Body of pancreas (tissue), 4 donors: ENCODE data around the gene CALR3. TPM values are rescaled to one million over a fixed set of nuclear protein-coding genes. Genes with fewer than 3 reads are reported as not detected.

ENCODE experiments used
- ATAC-seq: fragments of 150-250 bp; one replicate; pipeline ENCODE4 v1.9.1; 2016
- DNase-seq, 4 donors: peaks; one replicate each; pipeline ENCODE4 v3.0.0-alpha.2; 2019
- H3K27ac ChIP-seq, 4 donors: fragments of 200-600 bp; sonication (generic); 1 replicate in 3 of 4; 2 replicates in 1 of 4; pipeline versions ENCODE4 v1.5.1 to v1.6.1; 2016 to 2019; ENCODE audit warnings: mild to moderate bottlenecking in 1 of 4, mixed read lengths in 1 of 4, moderate library complexity in 1 of 4
- H3K27me3 ChIP-seq, 2 donors: fragments of 200-600 bp; sonication (generic); one replicate each; pipeline ENCODE4 v1.6.0; 2016; ENCODE audit warnings: mild to moderate bottlenecking in 1 of 2
- H3K36me3 ChIP-seq, 2 donors: fragments of 200-600 bp; sonication (generic); replicated peaks in 1 of 2; 2 replicates each; pipeline ENCODE4 v1.5.1; 2016; ENCODE audit warnings: low read depth in 2 of 2; ENCODE audit not compliant: insufficient read depth in 1 of 2
- H3K4me1 ChIP-seq: fragments of 200-600 bp; sonication (generic); one replicate; pipeline ENCODE4 v1.6.0; 2016
- H3K4me3 ChIP-seq, 2 donors: fragments of 200-600 bp; sonication (generic); 1 replicate in 1 of 2; 2 replicates in 1 of 2; pipeline ENCODE4 v1.5.1; 2016 to 2019
- H3K9me3 ChIP-seq, 3 donors: fragments of 200-600 bp; sonication (generic); 1 replicate in 2 of 3; 2 replicates in 1 of 3; pipeline ENCODE4 v1.5.1; 2016
- POLR2A ChIP-seq, 3 donors: fragments of 450-650 bp; IDR thresholded peaks; one replicate each; pipeline ENCODE4 v1.6.1; 2016; ENCODE audit warnings: antibody characterized with exemption in 3 of 3, mild to moderate bottlenecking in 2 of 3
- WGBS, 2 donors: methylation state at CpG; one replicate each; pipeline ENCODE4 v1.1.5; 2017; 5-methylcytosine and 5-hydroxymethylcytosine counted together
- intact Hi-C: fragments of 100-400 bp; cut with DNase I; formaldehyde crosslinking; loops from one replicate; pipeline ENCODE4 v1.15.1; 2023
- total RNA-seq, 2 donors: library from RNA; depleted of rRNA; stranded (reverse); fragments of >200 nt; gene quantifications; one replicate each; pipeline ENCODE4 v1.1.0, GENCODE V29; 2016
- TF ChIP-seq, protein P1 (sequence below), 7 experiments: fragments of 450-650 bp in 4 of 7; fragments of 200-600 bp in 3 of 7; sonication (generic) in 3 of 7; IDR thresholded peaks; one replicate each; pipeline ENCODE4 v1.5.1; 2016 to 2019; ENCODE audit warnings: antibody characterized with exemption in 7 of 7

CALR3 gene
- total RNA-seq, 2 donors from 2014 or later, result not detected

DNA sequence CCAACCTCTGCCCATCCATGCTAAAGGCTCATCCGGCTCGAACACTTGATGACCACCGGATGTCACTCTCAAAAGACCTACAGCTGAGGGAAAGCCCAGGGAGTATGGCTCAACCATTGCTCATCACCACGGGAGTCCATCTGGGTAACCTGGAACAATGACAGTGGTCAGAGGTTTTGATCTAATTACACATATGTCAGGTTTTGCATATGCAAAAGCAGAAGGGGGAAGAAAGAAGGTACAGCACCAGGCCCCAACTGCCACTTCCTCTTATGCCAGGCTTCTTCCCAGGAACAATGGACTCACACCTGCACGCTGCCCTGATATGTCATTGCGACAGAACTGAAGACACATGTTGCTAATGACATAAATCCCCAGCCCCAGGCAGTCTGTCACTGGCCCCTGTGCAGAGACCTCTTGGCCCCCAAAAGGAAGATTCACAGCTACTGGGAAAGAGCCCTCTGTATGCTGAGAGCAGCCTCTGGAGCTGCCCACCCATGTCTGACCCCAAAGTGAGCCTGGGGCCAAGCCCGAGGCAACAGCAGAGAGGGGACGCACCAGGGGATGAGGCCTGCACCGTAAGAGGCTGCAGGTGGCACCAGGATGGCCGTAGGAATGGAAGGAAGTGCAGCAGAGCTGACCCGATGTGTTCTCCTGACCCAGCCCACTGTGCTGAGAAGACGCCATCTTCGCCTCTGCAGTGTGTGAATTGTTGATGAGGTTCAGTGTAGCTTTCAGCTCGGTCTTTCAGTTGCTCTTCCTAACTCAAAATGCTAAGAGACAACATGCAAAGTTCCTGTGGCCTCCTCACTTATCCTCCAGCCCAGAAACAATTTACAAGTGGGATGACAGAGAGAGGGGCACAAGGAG lies 50.5 kb downstream of the CALR3 start:
- WGBS, 2 donors, result 78 to 92% methylated on average over 12 to 14 of the region's 14 CpGs
- no peak for TF ChIP-seq POLR2A (IDR thresholded peaks at IDR 0.05)
- TF ChIP-seq, protein P1, sequence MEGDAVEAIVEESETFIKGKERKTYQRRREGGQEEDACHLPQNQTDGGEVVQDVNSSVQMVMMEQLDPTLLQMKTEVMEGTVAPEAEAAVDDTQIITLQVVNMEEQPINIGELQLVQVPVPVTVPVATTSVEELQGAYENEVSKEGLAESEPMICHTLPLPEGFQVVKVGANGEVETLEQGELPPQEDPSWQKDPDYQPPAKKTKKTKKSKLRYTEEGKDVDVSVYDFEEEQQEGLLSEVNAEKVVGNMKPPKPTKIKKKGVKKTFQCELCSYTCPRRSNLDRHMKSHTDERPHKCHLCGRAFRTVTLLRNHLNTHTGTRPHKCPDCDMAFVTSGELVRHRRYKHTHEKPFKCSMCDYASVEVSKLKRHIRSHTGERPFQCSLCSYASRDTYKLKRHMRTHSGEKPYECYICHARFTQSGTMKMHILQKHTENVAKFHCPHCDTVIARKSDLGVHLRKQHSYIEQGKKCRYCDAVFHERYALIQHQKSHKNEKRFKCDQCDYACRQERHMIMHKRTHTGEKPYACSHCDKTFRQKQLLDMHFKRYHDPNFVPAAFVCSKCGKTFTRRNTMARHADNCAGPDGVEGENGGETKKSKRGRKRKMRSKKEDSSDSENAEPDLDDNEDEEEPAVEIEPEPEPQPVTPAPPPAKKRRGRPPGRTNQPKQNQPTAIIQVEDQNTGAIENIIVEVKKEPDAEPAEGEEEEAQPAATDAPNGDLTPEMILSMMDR (IDR thresholded peaks at IDR 0.05), result no peak
- Histone ChIP-seq H3K27me3 (no peaks in the 10 kb centered on the region), H3K4me3 (no peak overlapping the region), H3K9me3 (no peaks in the 10 kb centered on the region), H3K27ac (no peak overlapping the region), H3K4me1 (peaks cover 34% of the 10 kb centered on the region), H3K36me3 (no peaks in the 10 kb centered on the region)
- no peak for DNase-seq
- intact Hi-C loops, result no loop called here
- ATAC-seq, result no peak

DNA sequence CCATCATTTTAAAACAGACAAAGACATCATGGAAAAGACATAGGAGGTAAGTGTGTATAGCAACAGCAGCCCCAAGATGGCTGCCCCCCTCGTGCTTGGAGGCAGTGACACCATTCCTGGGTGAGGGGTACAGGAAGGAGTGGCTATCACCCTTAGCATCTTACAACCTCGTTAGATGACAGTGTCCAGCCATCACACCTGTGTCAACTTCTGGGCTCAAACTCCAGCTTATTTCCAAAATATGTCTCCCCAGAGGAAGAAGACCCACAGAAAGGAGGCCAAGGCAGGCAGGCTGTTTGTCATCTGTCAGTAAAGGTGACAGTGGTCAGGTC lies 51.7 kb downstream of the CALR3 start:
- intact Hi-C loops, result no loop called here
- Histone ChIP-seq H3K9me3 (no peaks in the 10 kb centered on the region), H3K4me3 (no peak overlapping the region), H3K36me3 (no peaks in the 10 kb centered on the region), H3K27me3 (no peaks in the 10 kb centered on the region), H3K27ac (no peak overlapping the region), H3K4me1 (peaks cover 34% of the 10 kb centered on the region)
- ATAC-seq, result no peak
- WGBS, 2 donors, result 57% methylated on average over 2 of the region's 2 CpGs; no CpG with 5 or more reads in 1 of the 2 donors
- no peak for TF ChIP-seq POLR2A (IDR thresholded peaks at IDR 0.05)
- TF ChIP-seq, protein P1 (IDR thresholded peaks at IDR 0.05), result no peak
- DNase-seq, result no peak

DNA sequence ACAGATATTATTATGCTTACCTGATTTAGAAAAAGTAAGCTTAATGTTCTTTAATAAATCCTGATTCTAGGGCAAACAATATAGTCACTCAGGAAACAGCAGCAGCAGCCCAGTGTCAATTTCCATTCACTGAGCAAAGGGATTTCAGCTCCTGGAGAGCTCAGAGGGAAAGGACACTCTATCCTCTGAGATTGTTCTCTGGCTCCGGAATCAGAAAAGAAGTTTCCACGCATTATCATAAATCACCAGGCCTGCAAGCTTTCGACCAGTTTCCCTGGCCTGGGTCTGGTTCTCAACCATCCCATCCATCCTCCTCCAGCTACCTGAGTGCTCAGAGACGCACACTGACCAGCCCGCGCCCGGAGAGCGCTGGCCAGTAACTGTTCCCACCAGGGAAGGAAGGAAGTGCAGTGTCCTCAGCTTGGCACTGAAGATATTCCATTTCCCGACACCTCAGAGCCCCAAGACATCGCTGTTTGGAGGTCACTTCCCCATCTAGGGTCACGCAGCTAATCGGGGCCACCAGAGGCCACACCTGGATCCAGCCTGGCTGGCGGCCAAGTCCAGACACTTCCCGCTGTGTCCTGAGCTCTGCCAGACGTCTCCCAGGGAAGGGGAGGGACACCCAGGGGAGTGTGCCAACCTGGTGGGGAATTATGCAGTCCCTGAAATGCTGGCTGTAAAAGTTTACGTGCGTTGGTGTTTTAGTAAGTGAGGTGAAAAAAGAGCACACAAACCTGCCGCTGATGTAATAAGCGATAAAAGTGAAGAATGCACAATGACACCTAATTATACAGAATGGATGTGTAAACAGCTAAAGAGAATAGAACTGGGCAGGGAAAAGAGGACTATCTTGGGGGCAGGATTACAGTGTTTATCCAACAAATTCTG lies 53.3 kb downstream of the CALR3 start:
- peak overlapping the region in 2 of 4 donors; percentile 31 to 32 for H3K27ac ChIP-seq
- H3K9me3 ChIP-seq, result no peaks in the 10 kb centered on the region
- H3K36me3 ChIP-seq, result no peaks in the 10 kb centered on the region
- H3K4me3 ChIP-seq, result no peak overlapping the region
- peaks cover 31% of the 10 kb centered on the region for H3K4me1 ChIP-seq
- no peaks in the 10 kb centered on the region for H3K27me3 ChIP-seq
- ATAC-seq (peak; percentile 10), DNase-seq (peak in 3 of 4 donors; percentile 27 to 44 (median 34))
- intact Hi-C loops, result no loop called here
- no peak for TF ChIP-seq POLR2A (IDR thresholded peaks at IDR 0.05)
- TF ChIP-seq, protein P1 (IDR thresholded peaks at IDR 0.05), result no peak
- WGBS, 2 donors, result 51 to 60% methylated on average over 17 to 18 of the region's 19 CpGs

DNA sequence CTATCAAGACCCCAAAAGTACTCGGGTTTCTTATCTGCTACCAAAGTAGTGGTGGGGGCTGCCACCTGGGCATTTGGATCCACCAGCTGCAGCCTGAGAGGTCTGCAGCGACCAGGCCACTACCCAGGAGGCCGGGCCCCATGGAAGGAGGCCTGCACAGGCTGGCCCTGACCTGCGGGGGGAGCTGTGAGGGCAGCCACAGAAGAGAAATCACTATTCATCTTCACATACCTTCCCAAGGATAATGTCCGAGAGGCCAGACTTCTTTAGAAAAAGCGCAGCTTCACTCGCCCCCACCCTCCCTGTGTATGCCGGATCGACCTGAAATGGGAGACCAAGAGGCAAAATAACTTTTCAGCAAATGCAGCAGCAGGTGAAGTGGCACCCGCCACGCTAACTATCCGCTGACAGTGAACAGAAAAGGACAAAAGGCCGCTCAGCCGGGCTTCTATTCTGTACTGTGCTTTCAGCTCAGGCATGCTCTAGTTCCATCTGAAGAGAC lies 54.3 kb downstream of the CALR3 start:
- Histone ChIP-seq H3K4me3 (no peak overlapping the region), H3K27ac (no peak overlapping the region), H3K9me3 (no peaks in the 10 kb centered on the region), H3K27me3 (no peaks in the 10 kb centered on the region), H3K4me1 (peaks cover 22% of the 10 kb centered on the region), H3K36me3 (peaks cover 0 to under 1% of the 10 kb centered on the region in 2 donors)
- 84 to 89% methylated on average over 13 to 14 of the region's 14 CpGs for whole genome bisulfite sequencing, 2 donors
- DNase-seq (no peak), ATAC-seq (no peak)
- intact Hi-C loops, result no loop called here
- TF ChIP-seq, protein P1 (IDR thresholded peaks at IDR 0.05), result peak in 4 of 7 experiments; percentile 14 to 29 (median 21)
- TF ChIP-seq POLR2A (IDR thresholded peaks at IDR 0.05), result no peak
